GM12875 (cell line): Measurements from ENCODE around the gene NMNAT3.

Experiments
- H3K4me3 ChIP-seq: one replicate; pipeline ENCODE4 v1.5.1; 2011; ENCODE audit warnings: low read depth, low read length, control low read depth
- TF ChIP-seq, protein P1 (sequence below): IDR thresholded peaks from 2 replicates; pipeline ENCODE4 v1.5.1; 2011; ENCODE audit warnings: low read depth, mild to moderate bottlenecking, control low read depth, inconsistent platforms, low read length, moderate library complexity, borderline replicate concordance; ENCODE audit not compliant: insufficient read depth

The NMNAT3 gene

DNA sequence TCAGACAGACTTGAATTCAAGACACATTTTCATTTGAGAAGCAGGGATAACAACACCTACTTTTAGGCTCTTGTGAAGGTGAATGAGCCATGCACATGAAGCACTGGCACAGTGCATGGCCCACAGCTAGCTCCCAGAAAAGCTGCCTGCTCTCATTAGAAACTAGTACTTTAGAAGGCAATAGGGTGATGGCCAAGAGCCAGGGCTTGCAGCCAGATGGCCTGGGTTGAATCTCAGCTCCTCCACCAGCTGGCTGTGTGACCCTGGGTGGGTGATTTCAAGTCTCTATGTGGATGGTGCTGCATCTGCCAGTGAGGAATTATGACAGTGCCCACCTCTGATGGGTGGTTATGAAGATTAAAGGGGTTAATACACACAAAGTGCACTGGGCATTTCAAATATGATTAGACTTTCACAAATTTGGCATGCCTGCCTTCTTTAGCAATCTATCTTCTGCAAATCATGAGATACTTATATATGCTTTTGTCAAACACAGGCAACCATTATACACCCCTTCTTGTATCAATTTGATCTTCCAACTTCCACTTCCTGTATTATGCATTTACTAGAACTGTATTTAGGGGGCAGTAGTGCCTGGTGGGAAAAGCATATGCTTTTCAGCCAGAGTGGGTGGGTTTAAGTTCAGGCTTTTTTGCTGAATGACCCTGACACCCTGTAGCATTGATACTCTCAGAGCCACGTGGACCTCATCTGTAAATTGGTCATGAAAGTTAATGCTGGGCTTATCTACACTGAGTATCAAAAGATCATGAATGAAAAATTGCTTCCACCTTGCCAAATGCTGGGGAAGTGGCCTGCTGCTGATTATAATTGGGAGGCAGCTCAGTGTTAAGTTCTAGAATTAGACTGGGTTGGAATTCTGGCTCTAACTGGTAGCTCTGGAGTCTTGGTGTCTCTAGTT, 103.5 kb downstream of the NMNAT3 start:
- TF ChIP-seq, protein P1, sequence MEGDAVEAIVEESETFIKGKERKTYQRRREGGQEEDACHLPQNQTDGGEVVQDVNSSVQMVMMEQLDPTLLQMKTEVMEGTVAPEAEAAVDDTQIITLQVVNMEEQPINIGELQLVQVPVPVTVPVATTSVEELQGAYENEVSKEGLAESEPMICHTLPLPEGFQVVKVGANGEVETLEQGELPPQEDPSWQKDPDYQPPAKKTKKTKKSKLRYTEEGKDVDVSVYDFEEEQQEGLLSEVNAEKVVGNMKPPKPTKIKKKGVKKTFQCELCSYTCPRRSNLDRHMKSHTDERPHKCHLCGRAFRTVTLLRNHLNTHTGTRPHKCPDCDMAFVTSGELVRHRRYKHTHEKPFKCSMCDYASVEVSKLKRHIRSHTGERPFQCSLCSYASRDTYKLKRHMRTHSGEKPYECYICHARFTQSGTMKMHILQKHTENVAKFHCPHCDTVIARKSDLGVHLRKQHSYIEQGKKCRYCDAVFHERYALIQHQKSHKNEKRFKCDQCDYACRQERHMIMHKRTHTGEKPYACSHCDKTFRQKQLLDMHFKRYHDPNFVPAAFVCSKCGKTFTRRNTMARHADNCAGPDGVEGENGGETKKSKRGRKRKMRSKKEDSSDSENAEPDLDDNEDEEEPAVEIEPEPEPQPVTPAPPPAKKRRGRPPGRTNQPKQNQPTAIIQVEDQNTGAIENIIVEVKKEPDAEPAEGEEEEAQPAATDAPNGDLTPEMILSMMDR, result no peak

DNA sequence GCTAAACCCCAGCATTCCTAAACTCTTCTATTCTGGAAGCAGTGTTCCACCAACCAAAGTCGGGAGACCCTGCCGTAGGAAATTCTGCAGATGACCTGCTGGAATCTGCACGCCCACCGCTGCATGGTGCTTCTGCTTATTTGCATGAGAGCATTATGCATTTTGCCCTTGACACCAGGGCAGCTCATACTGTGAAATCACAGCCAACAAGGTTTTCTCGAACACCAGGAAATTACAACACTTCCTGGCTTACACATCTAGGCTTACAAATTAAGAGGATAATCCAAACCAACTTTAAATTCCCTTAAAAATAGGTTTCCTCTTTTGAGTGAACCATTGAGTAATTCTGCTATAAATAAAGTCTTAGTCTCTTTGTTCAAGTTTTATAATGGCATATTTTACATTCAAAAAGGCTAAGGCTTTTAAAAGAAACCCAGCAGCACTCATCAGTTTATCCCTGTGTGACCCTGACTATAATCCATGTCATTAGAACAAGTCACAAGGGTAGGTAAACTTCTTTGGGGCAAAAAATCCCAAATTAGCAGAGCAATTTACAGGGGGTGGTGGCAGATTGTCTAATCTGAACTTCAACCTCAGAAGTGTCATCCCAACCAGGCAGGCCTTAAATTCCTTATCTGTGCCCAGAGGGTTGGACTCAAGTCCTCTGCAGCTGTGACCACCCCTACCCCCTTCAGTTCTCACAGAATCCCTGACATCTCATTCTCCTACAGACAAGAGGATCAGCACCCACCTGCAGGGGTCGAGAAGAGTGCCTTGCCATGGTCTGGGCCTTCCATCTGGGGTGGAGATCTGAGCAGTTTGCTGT, 104.7 kb downstream of the NMNAT3 start:
- TF ChIP-seq, protein P1, result no peak

More for the DNA sequence above, 103.5 kb downstream of the NMNAT3 start:
- no peak overlapping the region for H3K4me3 ChIP-seq

DNA sequence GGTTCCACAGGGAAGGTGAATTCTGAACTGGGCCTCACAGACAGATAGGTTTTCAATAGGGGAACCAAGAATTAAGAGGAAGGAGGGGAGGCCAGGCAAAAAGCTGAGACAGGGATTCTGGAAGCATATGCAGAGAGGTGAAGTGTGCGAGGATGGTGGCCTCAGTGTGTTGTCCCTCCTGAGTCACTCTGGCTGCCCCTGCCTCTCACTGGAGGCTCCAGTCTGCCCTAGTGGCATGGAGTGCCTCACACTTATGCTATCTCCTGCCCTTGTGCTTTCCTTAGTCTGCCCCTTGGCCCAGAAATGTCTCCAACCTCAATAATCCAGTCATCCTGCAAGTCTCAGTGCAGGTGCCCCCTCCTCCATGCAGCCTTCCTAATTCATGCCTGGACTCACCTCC, 106.1 kb downstream of the NMNAT3 start:
- TF ChIP-seq, protein P1, result no peak
- H3K4me3 ChIP-seq, result no peak overlapping the region

More for the DNA sequence above, 104.7 kb downstream of the NMNAT3 start:
- H3K4me3 ChIP-seq, result no peak overlapping the region

DNA sequence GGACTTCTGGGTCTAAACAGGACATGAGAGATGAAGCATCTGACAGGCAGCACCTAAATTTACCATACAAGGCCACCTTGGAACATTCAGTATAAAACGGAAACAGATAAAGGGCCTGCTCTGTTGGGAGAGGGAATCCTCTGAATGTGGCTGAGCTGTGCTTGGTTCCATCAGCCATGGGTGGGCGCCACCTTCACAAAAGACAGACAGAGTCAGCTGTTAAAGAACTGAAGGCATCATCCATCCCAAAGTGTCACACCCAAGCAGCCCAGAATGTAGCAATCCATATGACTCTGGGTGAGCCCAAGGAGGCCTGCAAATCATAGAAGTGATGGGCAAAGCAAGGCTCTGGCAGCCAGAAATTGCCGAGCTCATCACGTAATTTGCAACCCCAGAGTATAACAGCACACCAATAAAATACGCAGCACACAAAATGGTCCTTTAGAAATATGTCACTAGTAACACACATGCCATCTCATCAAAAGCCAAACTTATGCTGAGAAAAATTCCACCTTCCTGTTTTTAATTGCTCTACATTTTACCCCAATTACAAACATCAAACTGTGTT, 113.4 kb downstream of the NMNAT3 start:
- TF ChIP-seq, protein P1, result peak; percentile 30; the same call in 1 of the 2 replicates
- no peak overlapping the region for H3K4me3 ChIP-seq

DNA sequence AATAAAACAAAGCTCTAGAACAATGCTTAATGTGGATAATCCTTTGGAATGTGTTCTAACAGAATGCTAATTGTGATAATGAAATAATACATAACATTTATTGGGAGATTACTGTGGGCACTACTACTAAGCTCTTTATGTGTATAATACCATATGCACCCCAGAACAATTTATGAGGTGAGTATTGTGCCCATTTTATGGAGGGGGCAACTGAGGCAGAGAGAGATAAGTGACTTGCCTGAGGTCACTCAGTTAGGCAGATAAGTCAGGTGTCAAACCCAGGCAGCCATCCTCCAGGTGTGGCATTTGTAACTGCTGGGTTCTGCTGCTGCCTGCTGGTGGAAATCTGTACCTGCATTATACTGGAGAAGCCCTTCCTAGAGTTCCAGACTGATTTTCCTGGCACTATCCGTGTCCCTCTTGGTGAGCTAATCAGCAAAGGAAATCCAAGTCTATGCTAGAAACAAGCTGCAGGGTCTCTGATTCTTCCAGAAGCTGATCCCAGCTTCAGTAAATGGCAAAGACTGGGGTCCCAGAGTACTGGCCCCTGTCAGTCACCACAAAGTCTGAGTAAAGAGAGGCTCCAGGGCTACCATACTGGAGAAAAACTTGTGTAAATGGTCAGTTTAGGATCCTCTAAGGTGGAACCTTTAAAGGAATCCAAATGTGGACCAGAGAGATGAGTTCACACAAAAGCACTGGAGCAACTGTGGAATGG, 115.7 kb downstream of the NMNAT3 start:
- TF ChIP-seq, protein P1, result peak; percentile 65
- H3K4me3 ChIP-seq, result no peak overlapping the region

DNA sequence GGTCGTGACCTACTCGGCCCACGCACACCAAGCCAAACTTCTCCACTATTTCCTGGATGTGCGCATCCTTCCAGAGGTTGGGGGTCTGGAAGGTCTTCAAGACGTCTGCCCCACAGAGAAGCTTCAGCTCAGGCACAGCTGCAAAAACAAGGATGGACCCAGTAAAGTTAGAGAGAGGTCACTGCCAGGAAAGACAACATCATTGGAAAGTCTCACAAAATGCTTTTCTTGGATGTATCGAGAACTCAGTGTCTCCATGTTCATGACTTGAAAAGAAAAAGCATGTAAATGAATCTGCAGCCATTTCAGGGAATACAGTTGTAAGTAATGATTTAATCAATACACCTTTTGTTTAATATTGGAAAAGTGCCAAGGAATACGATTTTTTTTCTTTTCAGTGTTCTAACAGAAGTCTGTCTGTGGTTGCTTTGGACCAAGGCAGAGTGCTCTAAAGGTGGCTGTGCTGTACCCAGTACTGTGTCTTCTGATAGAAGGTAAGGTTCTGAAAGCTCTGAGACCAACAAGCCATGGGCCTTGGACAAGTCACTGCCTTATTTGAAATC, 116.4 kb downstream of the NMNAT3 start:
- TF ChIP-seq, protein P1, result no peak
- no peak overlapping the region for H3K4me3 ChIP-seq
